Activated CD8-positive, alpha-beta memory T cell treated with anti-CD3 and anti-CD28 coated beads, Interleukin-2, amount 50 U/mL, for 48 hours (primary cell): ENCODE results near the gene NUP210.

Experiments used
- DNase-seq: peaks from one replicate; pipeline ENCODE4 v3.0.0-alpha.2; 2020

The NUP210 gene

DNA sequence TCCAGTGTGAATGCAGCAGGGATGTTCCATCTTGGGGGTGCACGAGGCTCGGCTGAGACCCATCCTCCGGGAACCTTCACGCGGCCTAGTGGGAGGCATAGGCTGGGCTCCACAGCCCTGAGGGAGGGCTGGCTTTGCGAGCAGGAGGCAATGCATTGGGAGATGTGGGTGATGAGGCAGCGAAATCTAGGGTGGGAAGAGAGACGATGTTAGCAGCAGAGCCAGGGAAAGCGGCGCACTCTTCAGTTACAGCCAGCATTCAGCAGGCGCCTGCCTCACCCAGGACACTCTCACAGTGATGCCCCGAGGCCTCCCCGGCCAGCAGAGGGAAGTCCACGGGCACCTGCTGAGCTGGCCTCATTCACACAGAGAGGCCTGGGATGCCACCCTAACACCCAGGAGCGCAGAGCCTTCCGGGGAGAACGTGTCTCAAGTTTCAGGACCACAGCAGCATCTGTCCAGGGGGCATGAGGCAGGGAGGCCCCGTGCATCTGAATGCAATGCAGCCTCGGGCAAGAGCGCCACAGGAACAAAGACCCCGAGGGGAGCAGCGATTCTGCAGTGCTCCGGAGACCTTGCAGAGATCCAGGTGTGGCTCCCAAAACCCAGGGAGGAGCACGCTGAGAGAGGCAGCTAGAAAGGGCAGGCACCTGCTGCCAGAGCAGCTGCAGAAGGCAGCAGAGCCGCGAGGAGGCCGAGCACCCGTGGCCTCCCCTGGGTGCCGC lies 102.4 kb downstream of the NUP210 start:
- no peak for DNase-seq

DNA sequence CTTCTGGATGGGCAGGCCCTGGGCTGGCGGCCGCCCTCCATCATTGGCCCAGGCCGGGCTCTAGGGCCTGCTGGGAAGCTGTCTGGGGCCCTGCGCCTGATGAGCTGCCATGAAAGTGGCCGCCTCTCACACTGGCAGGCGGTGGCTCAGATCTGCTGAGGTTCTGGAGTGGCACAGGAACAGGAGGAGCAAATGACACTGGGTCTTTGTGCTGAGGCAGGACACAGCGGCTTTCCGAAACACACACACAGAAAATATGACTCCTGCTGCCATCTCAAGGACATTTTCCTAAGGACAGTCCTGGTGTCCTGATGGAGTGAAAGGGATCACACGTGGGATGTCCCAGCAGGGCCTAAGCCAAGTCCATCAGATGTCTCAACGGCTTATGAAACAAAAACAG lies 103.5 kb downstream of the NUP210 start:
- no peak for DNase-seq

DNA sequence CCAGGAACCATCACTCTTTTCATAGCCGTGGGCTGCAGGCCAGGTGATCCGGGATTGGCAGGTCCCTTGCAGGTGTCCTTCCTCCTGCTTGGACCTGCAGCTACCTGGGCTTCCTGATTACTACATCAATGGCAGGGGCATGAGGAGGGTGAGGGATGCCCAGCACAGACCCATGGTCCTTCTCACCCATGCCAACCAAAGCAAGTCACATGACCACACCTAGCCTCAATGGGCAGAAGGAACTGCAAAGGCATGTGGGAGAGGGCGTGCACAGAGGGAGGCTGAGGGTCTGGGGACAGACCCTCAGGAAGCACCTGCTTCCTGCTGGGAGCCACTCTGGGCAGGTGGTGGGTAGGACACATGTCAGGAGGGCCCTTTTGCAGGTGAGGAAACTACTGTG lies 105.2 kb downstream of the NUP210 start:
- DNase-seq, result no peak

DNA sequence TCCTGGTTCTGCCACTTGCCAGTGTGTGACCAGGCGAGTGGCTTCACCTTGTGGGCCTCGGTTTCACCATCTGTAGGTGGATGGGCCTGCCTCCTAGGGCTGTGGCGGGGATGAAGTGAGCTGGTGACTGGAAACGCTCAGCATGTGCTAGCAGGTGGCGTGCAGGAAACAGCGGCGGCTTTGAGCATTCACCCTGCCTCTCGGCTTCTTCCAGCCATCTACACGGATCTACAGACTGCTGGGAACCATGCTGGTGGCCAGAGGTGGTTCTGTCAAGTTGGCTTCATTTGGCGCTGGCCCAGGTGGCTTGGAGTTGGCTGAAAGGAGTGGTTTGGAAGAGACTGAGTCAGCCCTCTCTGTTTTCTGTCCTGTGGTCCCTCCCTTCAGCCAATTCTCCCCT lies 106.3 kb downstream of the NUP210 start:
- no peak for DNase-seq

DNA sequence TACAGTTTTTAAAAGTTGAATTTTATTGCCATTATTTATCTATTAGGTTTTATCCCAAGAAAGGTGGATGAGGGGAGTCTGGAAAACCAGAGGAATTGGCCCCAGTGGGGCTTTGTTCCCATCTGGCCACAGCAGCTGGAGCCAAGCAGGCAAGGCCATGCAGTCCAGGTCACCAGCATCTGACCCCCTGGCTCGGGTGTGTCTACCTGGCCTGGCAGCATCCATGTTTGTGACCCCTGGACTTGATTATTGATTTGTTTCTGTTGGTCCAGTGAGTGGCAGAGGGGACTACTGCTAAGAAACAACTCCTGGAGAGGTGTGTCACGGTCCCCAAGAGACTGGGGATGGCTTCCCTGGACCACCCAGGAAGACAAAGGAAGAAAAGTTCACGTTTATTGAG lies 111.1 kb downstream of the NUP210 start:
- DNase-seq, result no peak

DNA sequence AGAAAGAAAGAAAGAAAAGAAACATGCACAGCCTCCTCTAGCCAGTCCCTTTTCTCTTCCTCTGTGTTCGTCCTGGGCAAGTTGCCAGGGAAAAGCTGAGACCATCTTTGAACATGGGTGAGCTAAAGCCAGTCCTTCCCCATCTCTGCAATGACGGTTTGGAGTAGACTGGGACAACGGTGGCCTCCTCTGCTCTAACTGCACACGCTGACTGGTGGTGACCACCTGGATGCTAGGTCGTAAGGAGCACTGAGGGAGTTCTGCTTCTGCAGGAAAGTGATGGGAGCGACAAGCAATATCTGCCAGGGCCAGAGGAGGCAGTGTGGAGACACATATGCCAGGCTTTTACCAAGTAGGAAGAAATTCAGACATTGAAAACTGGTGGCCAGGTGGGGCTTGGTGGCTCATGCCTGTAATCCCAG lies 111.7 kb downstream of the NUP210 start:
- no peak for DNase-seq

DNA sequence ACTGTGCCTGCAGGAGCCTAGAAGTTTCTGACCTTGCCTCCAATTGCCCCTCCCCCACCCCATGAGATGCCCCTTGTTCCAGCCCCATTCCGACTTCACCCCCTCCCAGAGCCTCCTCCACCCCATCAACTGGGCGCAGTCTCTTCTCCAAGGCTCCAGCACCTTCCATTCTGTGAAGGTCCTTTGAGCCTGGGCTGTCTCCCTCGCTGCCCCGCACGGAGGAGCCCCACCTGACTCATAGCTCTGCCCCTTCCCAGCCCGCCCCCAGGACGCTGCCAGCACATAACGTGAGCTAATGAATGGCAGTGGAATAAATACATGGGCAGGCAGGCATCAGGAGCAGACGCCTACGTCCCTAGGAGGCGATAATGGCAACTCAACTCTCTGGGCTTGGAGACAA lies 113.1 kb downstream of the NUP210 start:
- DNase-seq, result no peak

DNA sequence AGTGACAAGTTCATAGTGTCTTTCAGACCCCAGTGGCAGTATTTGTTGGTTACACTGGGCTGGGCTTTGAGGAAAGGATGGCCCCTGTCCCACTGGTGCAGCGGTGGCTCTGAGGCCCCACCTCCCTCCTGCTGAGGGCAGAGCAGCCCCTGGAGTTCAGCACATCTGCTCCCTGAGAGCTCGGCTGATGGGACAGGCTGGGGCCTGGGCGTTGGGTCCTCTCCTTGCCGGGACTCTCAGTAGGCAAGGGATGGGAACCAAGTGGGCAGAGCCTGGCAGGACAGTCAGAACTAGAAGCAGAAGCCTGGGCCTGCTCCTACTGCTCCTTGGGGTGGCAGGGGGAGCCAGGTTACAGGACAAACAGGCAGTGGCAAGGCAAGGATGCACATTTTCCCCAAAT lies 114.5 kb downstream of the NUP210 start:
- no peak for DNase-seq

DNA sequence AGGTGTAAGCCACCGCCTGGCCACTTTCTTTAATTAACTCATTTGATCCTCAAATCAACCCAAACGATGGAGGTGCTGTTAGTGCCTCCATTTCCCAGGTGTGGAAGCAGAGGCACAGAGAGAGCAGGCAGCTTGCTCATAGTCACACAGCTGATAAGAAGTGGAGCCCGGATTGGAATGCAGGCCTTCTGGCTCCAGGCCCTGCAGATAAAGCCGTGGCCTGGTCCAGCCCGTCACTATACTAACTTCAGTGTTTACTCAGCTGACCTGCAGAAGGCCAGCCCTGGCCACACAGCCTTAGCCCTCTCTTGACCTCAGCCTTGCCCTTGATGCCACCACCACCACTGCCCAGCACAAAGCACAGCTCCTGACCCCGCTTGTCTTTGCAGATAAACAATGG lies 116.7 kb downstream of the NUP210 start:
- no peak for DNase-seq

DNA sequence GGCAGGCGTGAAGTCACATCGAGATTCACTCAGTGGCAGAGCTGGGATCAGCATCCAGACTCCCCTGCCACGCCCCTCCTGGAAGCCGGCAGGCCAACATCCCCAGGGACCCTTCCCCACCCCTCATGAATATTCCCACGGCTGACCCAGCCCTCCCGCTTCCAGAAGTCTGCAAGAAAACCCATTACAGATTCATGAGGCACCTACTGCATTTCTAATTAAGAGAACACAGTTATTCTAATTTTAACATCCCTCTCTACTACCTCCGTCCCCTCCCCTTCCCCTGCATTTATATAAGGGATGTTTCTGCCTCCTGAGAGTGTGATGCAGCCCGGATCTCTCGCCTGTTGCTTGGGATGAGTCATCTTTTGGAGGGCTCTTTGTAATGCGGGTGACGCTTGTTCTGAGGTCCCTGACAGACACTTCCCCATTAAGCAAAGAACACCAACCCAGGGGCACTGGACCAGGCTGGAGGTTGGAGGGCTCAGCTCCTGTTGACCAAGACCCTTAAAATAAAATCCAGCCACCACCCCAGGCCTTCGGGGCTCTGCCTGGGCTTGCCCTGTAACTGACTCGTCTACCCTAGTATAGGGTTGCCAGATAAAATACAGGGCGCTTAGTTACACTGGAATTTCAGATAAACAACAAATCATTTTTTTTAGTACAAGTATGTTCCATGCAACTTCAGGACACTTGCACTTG lies 118.7 kb downstream of the NUP210 start:
- no peak for DNase-seq

DNA sequence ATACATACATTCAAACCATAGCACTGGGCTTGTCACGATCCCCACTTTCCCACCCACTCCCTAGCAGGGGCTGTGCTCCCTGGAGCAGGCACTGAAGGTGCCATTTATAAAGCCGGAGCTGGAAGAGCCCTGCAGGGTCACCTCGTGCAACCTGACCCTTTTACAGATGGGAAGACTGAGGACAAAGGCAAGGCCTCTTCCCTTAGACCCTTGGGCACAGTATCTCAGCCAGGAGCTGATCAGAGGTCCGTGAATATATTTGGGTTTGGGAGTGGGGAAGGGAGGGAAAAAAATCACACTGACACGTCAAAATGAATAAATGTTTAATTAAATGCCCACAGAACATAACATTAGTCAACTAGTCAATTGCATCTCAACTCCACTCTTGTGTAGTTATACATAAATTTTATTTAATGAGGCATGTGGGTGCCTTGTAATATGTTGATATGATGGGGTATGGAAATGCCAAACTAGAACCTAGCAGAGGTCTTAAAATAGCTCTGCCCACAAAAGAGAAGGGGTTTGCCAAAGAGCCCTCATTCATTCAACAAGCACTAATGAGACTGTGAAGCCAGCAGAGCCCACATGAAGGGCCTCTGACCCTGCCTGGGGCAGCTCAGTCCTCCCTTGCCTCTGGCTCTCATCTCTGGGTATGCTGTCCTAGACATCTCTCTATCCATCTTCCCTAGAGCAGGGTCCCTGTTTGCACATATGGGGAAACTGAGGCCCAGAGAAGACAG lies 119.4 kb downstream of the NUP210 start:
- DNase-seq, result no peak

DNA sequence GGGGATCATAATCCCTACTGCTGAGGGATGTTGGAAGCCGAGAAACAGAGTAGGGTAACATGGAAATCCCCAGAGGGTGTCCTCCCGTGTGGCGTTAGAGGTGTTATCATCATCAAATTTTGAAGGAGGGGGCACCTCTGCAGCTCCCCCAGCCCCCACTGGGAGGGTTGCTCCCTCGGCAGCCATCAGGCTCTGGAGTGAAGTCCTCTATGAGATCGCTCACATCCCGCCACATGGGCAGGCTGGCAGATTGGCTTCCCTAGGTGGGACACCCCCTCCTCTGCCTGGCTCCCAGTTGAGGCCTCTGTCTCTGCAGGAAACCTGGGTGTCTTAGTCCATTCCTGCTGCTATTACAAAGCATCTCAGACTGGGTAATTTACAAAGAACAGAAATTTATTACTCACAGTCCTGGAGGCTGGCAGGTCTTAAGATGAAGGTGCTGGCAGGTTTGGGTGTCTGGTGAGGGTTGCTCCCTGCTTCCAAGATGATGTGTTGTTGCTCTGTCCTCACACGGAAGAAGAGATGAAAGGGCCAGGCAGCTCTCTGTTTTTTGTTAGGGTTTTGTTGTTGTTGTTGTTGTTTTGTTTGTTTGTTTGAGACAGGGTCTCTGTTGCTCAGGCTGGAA lies 120.5 kb downstream of the NUP210 start:
- DNase-seq, result no peak

DNA sequence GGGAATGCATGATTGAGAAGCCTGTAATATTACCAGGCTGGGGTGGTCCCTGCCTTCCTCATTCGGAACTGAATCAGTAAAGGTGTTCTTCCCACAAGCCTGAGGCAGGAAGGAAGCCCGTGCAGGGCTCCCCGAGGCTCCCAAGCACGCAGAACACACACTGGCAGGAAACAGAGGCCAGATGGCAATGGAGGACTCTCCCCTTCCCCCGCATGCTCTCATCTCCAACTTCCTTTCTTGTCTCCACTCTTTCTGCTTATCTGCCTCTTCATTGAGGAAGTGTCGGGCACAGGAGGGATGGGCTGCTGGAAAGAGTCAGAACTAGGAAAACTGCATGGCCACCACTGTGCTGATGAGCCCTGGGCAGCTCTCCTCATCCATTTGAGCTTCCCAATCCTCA lies 123.5 kb downstream of the NUP210 start:
- DNase-seq, result no peak

DNA sequence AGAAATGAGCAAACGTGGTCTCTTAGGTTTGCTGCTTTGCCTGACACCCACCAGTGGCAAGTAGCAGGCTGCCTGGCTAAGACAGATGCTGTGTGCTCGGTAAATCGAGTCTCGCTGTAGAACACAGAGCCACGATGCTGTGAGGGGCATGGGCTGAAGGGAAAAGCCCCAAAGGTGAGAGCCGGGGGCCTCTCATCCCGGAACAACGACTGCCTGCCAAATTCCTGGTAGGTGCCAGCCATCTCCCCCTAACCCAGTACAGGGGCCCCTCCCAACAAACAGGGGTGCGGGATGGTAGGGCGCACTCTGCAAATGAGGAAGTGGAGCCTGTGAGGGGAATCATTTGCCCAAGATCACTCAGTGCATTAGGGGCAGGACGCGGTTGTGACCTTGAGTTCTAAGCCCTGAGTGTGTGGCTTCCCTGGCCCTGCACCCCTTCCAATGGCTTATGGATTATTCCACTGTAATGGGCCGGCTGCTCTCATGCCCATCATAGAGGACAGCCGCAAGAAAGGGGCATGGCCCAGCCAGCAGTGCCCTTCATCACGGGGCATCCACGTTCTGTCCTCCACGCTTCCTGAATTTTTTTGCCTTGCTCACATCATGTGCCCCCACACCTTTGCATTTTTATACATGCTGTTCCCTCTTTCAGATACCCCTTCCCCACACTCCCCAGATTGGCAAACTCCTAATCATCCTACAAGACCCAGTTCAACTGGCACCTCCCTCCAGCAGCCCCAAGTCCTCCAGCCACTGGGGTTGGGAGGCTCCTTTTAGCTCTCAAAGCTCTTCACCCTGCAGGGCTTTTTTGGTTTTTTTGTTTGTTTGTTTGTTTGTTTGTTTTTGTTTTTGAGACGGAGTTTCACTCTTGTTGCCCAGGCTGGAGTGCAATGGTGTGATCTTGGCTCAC lies 125.4 kb downstream of the NUP210 start:
- no peak for DNase-seq

DNA sequence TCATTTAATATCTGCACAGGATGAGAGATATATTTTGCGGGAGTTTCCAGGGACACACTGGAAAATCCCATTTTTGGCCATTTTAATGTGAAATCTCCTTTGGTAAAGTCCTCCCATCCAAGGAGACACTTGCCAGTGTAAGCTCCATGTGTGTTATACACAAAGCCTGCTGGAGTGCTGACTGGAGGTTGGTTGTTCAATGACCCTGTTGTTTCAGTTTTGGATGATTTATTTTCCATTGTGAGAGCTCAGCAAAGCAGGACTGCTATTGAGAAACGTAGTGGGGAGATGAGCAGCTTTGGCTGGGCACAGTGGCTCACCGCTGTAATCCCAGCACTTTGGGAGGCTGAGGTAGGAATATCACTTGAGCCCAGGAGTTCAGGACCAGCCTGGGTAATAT lies 127.7 kb downstream of the NUP210 start:
- DNase-seq, result no peak

DNA sequence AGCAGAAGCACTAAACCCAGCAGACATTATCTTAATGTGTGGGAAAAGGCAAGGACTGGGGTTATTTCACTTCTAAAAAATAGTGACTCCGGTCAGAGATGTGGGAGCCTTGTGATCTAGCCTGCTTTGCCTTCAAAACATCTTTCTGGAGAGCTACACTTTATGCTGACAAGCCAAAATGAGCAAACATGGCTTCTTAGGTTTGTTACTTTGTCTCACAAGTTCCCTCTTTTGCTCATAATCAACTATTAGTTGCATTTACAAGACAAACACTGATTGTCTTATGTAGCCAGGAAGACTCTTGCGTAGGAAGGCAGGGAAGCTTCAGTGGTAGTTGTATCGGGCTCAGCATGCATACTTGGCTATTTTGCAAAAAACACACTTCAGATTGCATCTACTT lies 129.2 kb downstream of the NUP210 start:
- no peak for DNase-seq

DNA sequence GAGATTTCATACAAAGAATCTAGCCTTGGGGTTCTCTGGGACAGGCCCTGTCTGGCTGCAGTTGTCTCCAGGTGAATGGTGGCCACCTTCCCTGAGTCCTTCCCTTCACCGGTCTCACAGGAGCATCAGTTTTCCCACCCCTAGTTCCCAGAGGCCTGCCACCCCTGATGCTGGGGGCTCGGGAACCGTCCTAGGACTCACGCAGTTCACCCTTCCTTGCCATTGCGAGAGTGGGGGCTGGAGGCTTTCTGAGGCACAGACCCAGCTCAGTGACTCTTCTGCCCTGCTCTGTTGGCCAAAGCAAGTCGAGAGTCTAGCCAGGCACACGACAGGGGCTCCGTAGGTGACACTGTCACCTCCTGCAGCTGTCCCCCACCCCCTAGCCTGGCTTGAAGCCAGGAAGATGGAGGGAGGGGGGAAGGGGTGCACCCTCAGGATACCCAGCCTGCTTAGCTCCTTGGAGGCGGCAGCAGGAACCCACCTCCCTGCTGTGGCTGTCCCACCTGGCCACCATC lies 130.3 kb downstream of the NUP210 start:
- no peak for DNase-seq

DNA sequence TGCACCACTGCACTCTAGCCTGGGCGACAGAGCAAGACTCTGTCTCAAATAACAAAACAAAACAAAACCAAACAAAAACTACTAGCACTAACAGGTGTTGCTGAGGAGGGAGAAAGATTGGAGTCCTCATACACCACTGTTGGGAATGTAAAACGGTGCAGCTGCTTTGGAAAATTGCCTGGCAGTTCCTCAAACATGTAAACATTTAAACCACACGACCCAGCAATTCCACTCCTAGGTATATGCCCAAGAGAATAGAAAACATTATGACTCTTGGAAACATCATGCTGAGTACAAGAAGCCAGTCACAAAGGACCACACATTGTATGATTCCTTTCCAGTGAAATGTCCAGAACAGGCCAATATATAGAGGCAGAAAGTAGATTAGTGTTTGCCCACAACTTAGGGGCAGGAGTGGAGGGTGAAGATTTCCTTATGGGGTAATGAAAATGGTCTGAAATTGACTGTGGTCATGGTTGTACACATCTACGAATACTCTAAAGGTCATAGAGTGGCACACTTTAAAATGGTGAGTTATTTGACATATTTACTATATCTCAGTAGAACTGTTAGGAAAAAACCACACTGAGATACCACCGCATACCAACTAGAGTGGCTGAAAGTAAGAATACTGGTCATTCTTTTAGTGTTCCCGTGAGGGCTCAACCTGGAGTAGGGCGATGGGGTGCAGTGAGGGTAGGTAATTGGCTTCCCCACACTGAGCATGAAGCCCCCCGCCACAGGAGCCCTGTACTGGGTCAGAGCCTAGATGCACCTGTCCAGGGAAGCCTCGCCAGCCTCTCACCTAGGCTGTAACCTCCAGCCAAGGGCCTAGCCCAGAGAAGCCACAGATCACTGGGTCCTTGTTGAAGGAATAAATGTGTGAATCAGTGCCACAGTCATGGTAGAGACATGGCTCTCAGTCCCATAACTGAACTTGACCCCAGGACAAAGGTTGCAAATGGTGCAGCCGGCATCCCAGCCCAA lies 131.1 kb downstream of the NUP210 start:
- DNase-seq, result no peak

DNA sequence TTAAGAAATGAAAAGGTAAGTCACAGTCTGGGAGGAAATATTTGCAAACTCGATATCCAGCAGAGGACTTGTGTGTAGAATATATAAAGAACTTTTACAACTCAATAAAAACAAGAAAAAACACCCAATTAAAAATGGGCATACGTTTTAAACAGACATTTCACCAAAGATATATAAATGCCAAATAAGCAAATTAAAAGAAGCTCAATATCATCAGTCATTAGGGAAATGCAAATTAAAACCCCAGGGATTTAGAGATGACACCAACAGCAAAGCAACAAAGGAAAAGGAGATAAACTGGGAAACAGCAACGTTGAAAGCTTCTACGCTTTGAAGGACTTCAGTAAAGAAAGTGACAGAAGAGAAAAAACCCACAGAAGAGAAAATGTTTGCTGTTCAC lies 132.3 kb downstream of the NUP210 start:
- DNase-seq, result no peak

DNA sequence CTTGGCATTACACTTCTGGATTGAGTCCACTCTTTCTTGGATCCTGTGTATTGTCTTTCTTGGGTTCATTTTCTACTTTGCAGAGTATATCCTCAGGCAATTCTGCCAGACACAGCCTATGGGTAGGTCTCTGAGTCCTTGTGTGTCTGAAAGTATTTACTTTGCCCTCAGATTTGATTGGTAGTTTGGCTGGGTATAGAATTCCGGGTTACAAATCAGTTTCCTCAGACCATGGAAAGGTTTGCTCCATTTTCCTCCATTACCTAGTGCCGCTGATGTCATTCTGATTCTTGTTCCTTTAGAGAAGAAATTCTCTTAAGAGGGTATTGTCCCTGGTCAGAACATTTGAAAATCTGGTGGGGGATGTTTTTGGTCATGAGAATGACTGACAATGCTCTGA lies 133.2 kb downstream of the NUP210 start:
- no peak for DNase-seq

DNA sequence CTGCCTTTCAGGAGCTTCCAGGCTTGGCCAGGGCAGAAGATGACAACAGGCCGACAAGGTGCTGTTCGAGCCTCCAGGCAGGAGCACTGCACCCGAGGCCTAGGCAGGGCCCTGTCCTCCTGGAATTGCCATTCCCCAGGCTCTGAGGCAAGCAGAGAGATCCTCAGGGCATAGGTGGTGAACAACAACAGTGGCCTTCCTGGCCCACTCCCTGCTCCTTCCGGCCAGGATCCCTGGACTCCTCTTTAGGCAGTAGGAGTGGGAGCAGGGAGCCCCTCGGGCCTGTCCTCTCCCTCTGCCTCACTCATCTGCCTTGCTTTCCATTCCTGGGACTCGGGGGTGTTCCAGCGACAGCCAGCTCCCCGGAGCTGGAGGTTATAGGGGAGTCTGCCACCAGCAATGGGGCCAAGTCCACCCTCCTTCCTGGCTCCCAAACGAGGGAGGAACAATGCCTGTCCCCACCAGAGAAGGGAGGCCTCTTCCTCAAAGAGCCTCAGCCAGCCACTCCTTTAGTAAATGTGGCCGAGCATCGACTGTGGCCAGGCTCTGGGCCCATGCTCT lies 135.0 kb downstream of the NUP210 start:
- no peak for DNase-seq
